KMS-11 (cell line): ENCODE data around the gene URAD.
A peak's percentile ranks its signal among the peaks of the same experiment; 100 is the strongest.
"Not testable (repeated sequence)": the region's sequence is repeated elsewhere in the genome, so short reads cannot be mapped to it uniquely, and the experiment has no call there.

Source experiments
- H2AFZ ChIP-seq: fragments of 200-600 bp; sonication (generic); 2 replicates; pipeline ENCODE4 v1.6.1; 2016; ENCODE audit warnings: antibody characterized with exemption, mixed run types, low read depth
- H3K27ac ChIP-seq: fragments of 200-600 bp; sonication (generic); 2 replicates; pipeline ENCODE4 v1.6.1; 2016; ENCODE audit warnings: mild to moderate bottlenecking, mixed run types
- H3K27me3 ChIP-seq: fragments of 200-600 bp; sonication (generic); 2 replicates; pipeline ENCODE4 v1.6.1; 2017; ENCODE audit warnings: mild to moderate bottlenecking, low read depth, mixed run types, moderate library complexity; ENCODE audit not compliant: insufficient read depth
- H3K36me3 ChIP-seq: fragments of 200-600 bp; sonication (generic); 2 replicates; pipeline ENCODE4 v1.6.1; 2017; ENCODE audit warnings: mild to moderate bottlenecking, mixed run types; ENCODE audit not compliant: insufficient read depth
- H3K4me1 ChIP-seq: fragments of 200-600 bp; sonication (generic); 2 replicates; pipeline ENCODE4 v1.6.1; 2016; ENCODE audit warnings: mild to moderate bottlenecking, low read depth, mixed run types; ENCODE audit not compliant: poor library complexity, severe bottlenecking
- H3K4me2 ChIP-seq: fragments of 200-600 bp; sonication (generic); 2 replicates; pipeline ENCODE4 v1.7.0; 2016; ENCODE audit warnings: mild to moderate bottlenecking, mixed run types
- H3K4me3 ChIP-seq: fragments of 200-600 bp; sonication (generic); IDR thresholded peaks from 2 replicates; pipeline ENCODE4 v1.6.1; 2017; ENCODE audit warnings: low read depth, low read length, mixed read lengths; ENCODE audit not compliant: insufficient read depth
- H3K79me2 ChIP-seq: fragments of 200-600 bp; sonication (generic); 2 replicates; pipeline ENCODE4 v1.6.1; 2016; ENCODE audit warnings: low read depth, mixed run types; ENCODE audit not compliant: insufficient read depth
- H3K9ac ChIP-seq: fragments of 200-600 bp; sonication (generic); 2 replicates; pipeline ENCODE4 v1.6.1; 2016; ENCODE audit warnings: mild to moderate bottlenecking, mixed run types
- H4K20me1 ChIP-seq: fragments of 200-600 bp; sonication (generic); 2 replicates; pipeline ENCODE4 v1.6.1; 2016; ENCODE audit warnings: mild to moderate bottlenecking, mixed run types; ENCODE audit not compliant: insufficient read depth
- TF ChIP-seq, protein P1 (sequence below): fragments of 200-600 bp; sonication (generic); conservative IDR thresholded peaks from 2 replicates; pipeline ENCODE4 v1.6.1; 2017; ENCODE audit warnings: low read depth, mild to moderate bottlenecking, antibody characterized with exemption, low read length, moderate library complexity, mixed read lengths

Gene URAD

DNA sequence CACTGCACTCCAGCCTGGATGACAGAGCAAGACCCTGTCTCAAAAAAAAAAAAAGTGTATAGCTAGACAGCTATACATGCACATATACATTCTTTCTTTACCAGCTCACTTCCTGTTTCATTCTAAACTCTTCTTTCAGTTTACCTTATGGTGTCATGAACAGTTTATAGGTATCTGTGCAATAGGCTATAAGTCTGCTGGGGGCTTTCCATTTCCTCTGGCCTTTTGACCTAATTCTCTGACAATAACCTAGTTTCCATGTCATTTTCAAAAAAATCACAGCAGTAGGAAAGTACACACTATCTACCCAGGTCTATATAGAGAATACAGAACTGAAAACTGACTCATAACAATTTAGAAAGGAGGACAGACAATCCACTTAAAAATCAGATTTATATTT lies 24.4 kb upstream of the URAD start:
- peaks cover 12% of the 10 kb centered on the region for H3K4me1 ChIP-seq
- H3K36me3 ChIP-seq = no peaks in the 10 kb centered on the region
- no peak overlapping the region for H3K27ac ChIP-seq
- no peak overlapping the region for H3K4me3 ChIP-seq
- no peaks in the 10 kb centered on the region for H4K20me1 ChIP-seq
- no peaks in the 10 kb centered on the region for H3K79me2 ChIP-seq
- H3K9ac ChIP-seq = no peak overlapping the region
- no peak overlapping the region for H2AFZ ChIP-seq
- TF ChIP-seq, protein P1, sequence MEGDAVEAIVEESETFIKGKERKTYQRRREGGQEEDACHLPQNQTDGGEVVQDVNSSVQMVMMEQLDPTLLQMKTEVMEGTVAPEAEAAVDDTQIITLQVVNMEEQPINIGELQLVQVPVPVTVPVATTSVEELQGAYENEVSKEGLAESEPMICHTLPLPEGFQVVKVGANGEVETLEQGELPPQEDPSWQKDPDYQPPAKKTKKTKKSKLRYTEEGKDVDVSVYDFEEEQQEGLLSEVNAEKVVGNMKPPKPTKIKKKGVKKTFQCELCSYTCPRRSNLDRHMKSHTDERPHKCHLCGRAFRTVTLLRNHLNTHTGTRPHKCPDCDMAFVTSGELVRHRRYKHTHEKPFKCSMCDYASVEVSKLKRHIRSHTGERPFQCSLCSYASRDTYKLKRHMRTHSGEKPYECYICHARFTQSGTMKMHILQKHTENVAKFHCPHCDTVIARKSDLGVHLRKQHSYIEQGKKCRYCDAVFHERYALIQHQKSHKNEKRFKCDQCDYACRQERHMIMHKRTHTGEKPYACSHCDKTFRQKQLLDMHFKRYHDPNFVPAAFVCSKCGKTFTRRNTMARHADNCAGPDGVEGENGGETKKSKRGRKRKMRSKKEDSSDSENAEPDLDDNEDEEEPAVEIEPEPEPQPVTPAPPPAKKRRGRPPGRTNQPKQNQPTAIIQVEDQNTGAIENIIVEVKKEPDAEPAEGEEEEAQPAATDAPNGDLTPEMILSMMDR = no peak
- no peaks in the 10 kb centered on the region for H3K27me3 ChIP-seq
- peak overlapping the region; percentile 3; the same call in 1 of the 2 replicates for H3K4me2 ChIP-seq

DNA sequence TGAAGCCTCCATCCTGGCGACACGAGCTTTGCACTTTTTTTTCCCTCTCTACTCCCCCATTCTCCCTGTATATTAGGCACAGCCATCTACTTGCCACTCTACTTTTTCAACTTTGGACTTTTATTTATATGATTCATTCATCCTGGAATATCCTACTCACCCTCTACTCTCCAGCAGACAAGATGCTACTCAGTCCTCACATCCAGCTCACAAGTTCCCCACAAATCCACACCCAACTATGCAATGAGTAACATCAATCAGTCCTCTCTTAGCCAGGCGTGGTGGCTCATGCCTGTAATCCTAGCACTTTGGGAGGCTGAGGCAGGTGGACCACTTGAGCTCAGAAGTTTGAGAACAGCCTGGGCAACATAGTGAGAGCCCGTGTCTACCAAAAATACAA lies 23.9 kb upstream of the URAD start:
- no peak overlapping the region for H2AFZ ChIP-seq
- TF ChIP-seq, protein P1 = no peak
- no peaks in the 10 kb centered on the region for H4K20me1 ChIP-seq
- H3K27me3 ChIP-seq = no peaks in the 10 kb centered on the region
- no peaks in the 10 kb centered on the region for H3K36me3 ChIP-seq
- no peak overlapping the region for H3K27ac ChIP-seq
- H3K4me2 ChIP-seq = no peak overlapping the region
- no peak overlapping the region for H3K9ac ChIP-seq
- peaks cover 12% of the 10 kb centered on the region for H3K4me1 ChIP-seq
- no peaks in the 10 kb centered on the region for H3K79me2 ChIP-seq
- H3K4me3 ChIP-seq = no peak overlapping the region

DNA sequence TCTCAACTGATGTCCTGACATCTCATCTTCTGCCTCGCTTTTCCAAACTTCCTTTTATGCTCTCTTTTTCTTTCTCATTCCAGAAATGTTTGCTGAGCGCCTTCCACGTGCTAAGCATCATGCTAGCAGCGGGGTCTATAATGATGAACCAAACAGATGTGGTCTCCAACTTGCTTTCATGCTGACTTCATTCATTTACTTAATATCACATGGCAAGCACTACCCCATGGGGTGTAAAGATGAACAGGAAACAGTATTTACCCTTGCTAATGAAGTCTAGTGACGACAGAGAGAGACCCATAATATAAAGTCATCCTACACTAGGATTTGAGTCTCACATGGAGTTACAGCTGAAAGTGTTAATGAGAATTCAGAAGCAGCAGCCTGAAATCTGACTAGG lies 21.6 kb upstream of the URAD start:
- H4K20me1 ChIP-seq = no peaks in the 10 kb centered on the region
- H3K27ac ChIP-seq = no peak overlapping the region
- H3K27me3 ChIP-seq = no peaks in the 10 kb centered on the region
- no peaks in the 10 kb centered on the region for H3K79me2 ChIP-seq
- H2AFZ ChIP-seq = no peak overlapping the region
- H3K4me2 ChIP-seq = no peak overlapping the region
- H3K36me3 ChIP-seq = no peaks in the 10 kb centered on the region
- TF ChIP-seq, protein P1 = no peak
- H3K9ac ChIP-seq = no peak overlapping the region
- no peak overlapping the region for H3K4me3 ChIP-seq
- peaks cover 12% of the 10 kb centered on the region for H3K4me1 ChIP-seq

DNA sequence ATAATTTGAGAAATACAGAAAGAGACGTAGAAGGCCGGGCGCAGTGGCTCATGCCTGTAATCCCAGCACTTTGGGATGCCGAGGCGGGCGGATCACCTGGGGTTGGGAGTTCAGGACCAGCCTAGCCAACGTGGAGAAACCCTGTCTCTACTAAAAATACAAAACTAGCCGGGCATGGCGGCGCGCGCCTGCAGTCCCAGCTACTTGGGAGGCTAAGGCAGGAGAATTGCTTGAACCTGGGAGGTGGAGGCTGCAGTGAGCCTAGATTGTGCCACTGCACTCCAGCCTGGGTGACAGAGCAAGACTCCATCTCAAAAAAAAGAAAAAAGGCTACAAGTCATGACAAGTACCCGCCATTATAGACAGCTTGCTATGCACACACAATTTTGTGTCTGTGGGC lies 16.5 kb upstream of the URAD start:
- not testable (repeated sequence) for H3K4me1 ChIP-seq, H3K9ac ChIP-seq, H2AFZ ChIP-seq, H3K4me3 ChIP-seq, H4K20me1 ChIP-seq, H3K27me3 ChIP-seq, H3K4me2 ChIP-seq, H3K27ac ChIP-seq, H3K36me3 ChIP-seq, H3K79me2 ChIP-seq

DNA sequence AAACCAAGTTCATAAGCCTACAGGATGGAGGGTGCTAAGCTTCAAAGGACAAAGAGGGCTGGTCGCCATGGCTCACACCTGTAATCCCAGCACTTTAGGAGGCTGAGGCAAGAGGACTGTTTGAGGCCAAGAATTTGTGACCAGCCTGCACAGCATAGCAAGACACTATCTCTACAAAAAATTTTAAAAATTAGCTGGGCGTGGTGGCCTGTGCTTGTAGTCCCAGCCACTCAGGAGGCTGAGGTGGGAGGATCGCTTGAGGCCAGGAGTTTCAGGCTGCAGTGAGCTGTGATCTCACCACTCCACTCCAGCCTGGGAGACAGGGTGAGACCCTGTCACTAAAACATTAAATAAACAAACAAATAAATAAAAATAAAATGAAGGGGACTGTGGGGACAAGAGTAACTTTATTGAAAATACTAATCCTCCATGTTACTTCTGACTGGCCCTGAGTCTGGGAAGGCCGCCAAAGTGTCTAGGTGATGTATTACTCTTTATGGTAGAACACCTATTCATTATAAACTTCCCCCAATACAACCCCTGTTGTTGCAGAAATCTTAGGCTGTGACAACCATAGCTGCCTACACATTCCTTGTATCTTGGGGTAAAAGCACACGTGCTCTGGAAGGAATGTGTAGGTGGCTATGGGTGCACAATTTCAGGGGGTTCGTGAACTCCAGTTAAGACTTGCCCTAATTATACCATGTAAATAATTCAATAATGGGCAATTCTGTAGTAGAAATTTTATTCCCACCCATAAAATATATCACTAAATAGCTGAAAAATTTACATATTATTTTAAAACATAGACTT lies 14.6 kb upstream of the URAD start:
- TF ChIP-seq, protein P1 = no peak
- no peaks in the 10 kb centered on the region for H4K20me1 ChIP-seq
- no peaks in the 10 kb centered on the region for H3K36me3 ChIP-seq
- H3K27me3 ChIP-seq = no peaks in the 10 kb centered on the region
- H3K4me2 ChIP-seq = no peak overlapping the region
- H3K4me1 ChIP-seq = peaks cover 3% of the 10 kb centered on the region
- no peak overlapping the region for H3K4me3 ChIP-seq
- no peaks in the 10 kb centered on the region for H3K79me2 ChIP-seq
- no peak overlapping the region for H2AFZ ChIP-seq
- H3K27ac ChIP-seq = no peak overlapping the region
- no peak overlapping the region for H3K9ac ChIP-seq
